PFSK-1 (cell line): ENCODE results near the gene PRSS57.

Experiments used
- FOXP2 ChIP-seq: optimal IDR thresholded peaks from 2 replicates; pipeline ENCODE3; 2011; ENCODE audit warnings: borderline replicate concordance, control low read depth, inconsistent platforms; ENCODE audit not compliant: insufficient read depth; ENCODE audit errors: extremely low read length, extremely low read depth
- POLR2AphosphoS5 ChIP-seq: IDR thresholded peaks from 2 replicates; pipeline ENCODE4 v1.6.1; 2012; ENCODE audit warnings: low read depth, mild to moderate bottlenecking, control low read depth, low read length, moderate library complexity
- REST ChIP-seq, 2 experiments: IDR thresholded peaks; 2 replicates each; pipeline versions ENCODE4 v1.6.1 to v1.8.0; 2011 to 2012; ENCODE audit warnings: low read depth in 2 of 2, low read length in 2 of 2, control low read depth in 1 of 2, inconsistent platforms in 1 of 2, mild to moderate bottlenecking in 1 of 2, moderate library complexity in 1 of 2; ENCODE audit not compliant: insufficient read depth in 1 of 2
- SIN3A ChIP-seq: IDR thresholded peaks from 2 replicates; pipeline ENCODE4 v1.6.1; 2012; ENCODE audit warnings: mild to moderate bottlenecking, low read length, moderate library complexity, borderline replicate concordance; ENCODE audit not compliant: insufficient read depth
- TAF1 ChIP-seq: IDR thresholded peaks from 2 replicates; pipeline ENCODE4 v1.6.1; 2012; ENCODE audit warnings: low read length, control low read depth, borderline replicate concordance; ENCODE audit not compliant: insufficient read depth

- no peak for TF ChIP-seq POLR2AphosphoS5
- no peak for TF ChIP-seq REST (IDR thresholded peaks at IDR 0.05; ENCODE audit: insufficient read depth in 1 of 2, low read depth in 2 of 2, low read length in 2 of 2)
- no peak for TF ChIP-seq TAF1
- no peak for TF ChIP-seq SIN3A
- TF ChIP-seq FOXP2, result no peak
These were observed 8.0 kb upstream of the PRSS57 start for GRCh38 chr19:703329-703650.
